ENCODE data around the gene FBXO7.

DNA sequence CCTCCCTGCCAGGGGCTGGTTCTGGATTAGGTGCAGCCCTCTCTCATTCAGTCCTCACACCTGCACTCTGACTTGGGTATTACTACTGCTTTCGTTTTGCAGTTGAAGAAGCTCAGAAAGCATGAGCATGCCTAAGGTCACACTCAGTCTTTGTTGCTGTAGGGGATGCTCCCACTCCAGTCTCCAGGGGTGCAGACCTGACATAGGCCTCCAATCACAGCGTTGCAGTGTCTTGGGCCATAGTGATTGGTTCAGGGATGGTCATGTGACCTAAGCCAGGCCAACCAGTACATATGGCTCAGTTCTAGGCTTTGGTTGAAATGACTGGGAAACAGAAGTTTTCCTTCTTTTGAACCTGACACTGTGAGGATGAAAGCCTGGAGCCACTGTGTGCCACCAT, 61.7 kb downstream of the FBXO7 start:
- TF ChIP-seq, protein P1, sequence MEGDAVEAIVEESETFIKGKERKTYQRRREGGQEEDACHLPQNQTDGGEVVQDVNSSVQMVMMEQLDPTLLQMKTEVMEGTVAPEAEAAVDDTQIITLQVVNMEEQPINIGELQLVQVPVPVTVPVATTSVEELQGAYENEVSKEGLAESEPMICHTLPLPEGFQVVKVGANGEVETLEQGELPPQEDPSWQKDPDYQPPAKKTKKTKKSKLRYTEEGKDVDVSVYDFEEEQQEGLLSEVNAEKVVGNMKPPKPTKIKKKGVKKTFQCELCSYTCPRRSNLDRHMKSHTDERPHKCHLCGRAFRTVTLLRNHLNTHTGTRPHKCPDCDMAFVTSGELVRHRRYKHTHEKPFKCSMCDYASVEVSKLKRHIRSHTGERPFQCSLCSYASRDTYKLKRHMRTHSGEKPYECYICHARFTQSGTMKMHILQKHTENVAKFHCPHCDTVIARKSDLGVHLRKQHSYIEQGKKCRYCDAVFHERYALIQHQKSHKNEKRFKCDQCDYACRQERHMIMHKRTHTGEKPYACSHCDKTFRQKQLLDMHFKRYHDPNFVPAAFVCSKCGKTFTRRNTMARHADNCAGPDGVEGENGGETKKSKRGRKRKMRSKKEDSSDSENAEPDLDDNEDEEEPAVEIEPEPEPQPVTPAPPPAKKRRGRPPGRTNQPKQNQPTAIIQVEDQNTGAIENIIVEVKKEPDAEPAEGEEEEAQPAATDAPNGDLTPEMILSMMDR (IDR thresholded peaks at IDR 0.05; ENCODE audit: low read length), result no peak
- TF ChIP-seq EZH2 (optimal IDR thresholded peaks at IDR 0.05; ENCODE audit: low read depth, low read length), result no peak

Measured in MM.1S (cell line).